Peyer's patch (tissue), 4 donors: ENCODE measurements around the gene PRKCH.

Experiments
- POLR2A ChIP-seq, 2 donors: fragments of 450-650 bp; IDR thresholded peaks; one replicate each; pipeline ENCODE4 v1.5.1; 2017; ENCODE audit warnings: antibody characterized with exemption in 2 of 2, mild to moderate bottlenecking in 2 of 2, moderate library complexity in 2 of 2
- TF ChIP-seq, protein P1 (sequence below), 6 experiments: fragments of 450-650 bp in 4 of 6; fragments of 200-600 bp in 2 of 6; sonication (generic) in 1 of 6; IDR thresholded peaks; one replicate each; pipeline ENCODE4 v1.5.1; 2017 to 2019; ENCODE audit warnings: antibody characterized with exemption in 6 of 6, mild to moderate bottlenecking in 3 of 6, moderate library complexity in 1 of 6

GRCh38 chr14:61458766-61459165 lies 137.4 kb downstream of the PRKCH start:
- TF ChIP-seq, protein P1, sequence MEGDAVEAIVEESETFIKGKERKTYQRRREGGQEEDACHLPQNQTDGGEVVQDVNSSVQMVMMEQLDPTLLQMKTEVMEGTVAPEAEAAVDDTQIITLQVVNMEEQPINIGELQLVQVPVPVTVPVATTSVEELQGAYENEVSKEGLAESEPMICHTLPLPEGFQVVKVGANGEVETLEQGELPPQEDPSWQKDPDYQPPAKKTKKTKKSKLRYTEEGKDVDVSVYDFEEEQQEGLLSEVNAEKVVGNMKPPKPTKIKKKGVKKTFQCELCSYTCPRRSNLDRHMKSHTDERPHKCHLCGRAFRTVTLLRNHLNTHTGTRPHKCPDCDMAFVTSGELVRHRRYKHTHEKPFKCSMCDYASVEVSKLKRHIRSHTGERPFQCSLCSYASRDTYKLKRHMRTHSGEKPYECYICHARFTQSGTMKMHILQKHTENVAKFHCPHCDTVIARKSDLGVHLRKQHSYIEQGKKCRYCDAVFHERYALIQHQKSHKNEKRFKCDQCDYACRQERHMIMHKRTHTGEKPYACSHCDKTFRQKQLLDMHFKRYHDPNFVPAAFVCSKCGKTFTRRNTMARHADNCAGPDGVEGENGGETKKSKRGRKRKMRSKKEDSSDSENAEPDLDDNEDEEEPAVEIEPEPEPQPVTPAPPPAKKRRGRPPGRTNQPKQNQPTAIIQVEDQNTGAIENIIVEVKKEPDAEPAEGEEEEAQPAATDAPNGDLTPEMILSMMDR (IDR thresholded peaks at IDR 0.05), result no peak
- no peak for TF ChIP-seq POLR2A (IDR thresholded peaks at IDR 0.05)
